Urothelium cell line (cell line): Measurements from ENCODE around the gene CCL14.
"Not testable (repeated sequence)": the region's sequence is repeated elsewhere in the genome, so short reads cannot be mapped to it uniquely, and the experiment has no call there.

Experiments
- DNase-seq: peaks from one replicate; pipeline ENCODE4 v3.0.0; 2011; ENCODE audit warnings: low spot score, mixed read lengths
- FAIRE-seq: peaks from 2 replicates; lab custom pipeline; 2011; peaks lifted over from hg19 to GRCh38; lab: Jason Lieb, UNC

The CCL14 gene

GRCh38 chr17:35943537-35943936, 43.0 kb downstream of the CCL14 start, which contains the start of gene LYZL6:
Gene LYZL6 (minus strand): TSS chr17:35943713. CDS start chr17:35939356, 4,357 bp downstream.
- no peak for FAIRE-seq
- DNase-seq: no peak

GRCh38 chr17:35942588-35943186, 43.8 kb downstream of the CCL14 start:
- DNase-seq: no peak
- no peak for FAIRE-seq

GRCh38 chr17:35938492-35938891, 48.0 kb downstream of the CCL14 start:
- not testable (repeated sequence) for FAIRE-seq

GRCh38 chr17:35936063-35936462, 50.5 kb downstream of the CCL14 start:
- DNase-seq: no peak
- FAIRE-seq: no peak

More at GRCh38 chr17:35938492-35938891, 48.0 kb downstream of the CCL14 start:
- DNase-seq: not testable (repeated sequence)

- DNase-seq (no peak), FAIRE-seq (no peak)
These were observed 51.8 kb downstream of the CCL14 start for GRCh38 chr17:35934760-35935159.
